ENCODE measurements around the gene TPRG1.

GRCh38 chr3:189158034-189158433 is 13.7 kb upstream of the TPRG1 start:
- TF ChIP-seq, protein P1, sequence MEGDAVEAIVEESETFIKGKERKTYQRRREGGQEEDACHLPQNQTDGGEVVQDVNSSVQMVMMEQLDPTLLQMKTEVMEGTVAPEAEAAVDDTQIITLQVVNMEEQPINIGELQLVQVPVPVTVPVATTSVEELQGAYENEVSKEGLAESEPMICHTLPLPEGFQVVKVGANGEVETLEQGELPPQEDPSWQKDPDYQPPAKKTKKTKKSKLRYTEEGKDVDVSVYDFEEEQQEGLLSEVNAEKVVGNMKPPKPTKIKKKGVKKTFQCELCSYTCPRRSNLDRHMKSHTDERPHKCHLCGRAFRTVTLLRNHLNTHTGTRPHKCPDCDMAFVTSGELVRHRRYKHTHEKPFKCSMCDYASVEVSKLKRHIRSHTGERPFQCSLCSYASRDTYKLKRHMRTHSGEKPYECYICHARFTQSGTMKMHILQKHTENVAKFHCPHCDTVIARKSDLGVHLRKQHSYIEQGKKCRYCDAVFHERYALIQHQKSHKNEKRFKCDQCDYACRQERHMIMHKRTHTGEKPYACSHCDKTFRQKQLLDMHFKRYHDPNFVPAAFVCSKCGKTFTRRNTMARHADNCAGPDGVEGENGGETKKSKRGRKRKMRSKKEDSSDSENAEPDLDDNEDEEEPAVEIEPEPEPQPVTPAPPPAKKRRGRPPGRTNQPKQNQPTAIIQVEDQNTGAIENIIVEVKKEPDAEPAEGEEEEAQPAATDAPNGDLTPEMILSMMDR (IDR thresholded peaks at IDR 0.05; ENCODE audit: poor library complexity): no peak
- TF ChIP-seq EZH2phosphoT487 (IDR thresholded peaks at IDR 0.05; ENCODE audit: low read depth, severe bottlenecking, unreplicated experiment): no peak
- no peak for TF ChIP-seq EZH2 (IDR thresholded peaks at IDR 0.05; ENCODE audit: borderline replicate concordance)

Data from hepatocyte (in vitro differentiated cells).